Esophagus muscularis mucosa (tissue), 4 donors: ENCODE results near the gene POM121.
"Not testable (repeated sequence)": the region's sequence is repeated elsewhere in the genome, so short reads cannot be mapped to it uniquely, and the experiment has no call there.

Source experiments
- CTCF ChIP-seq, 3 experiments: fragments of 200-600 bp in 2 of 3; fragments of 450-650 bp in 1 of 3; sonication (generic) in 2 of 3; IDR thresholded peaks; one replicate each; pipeline ENCODE4 v1.5.1; 2017 to 2019; ENCODE audit warnings: antibody characterized with exemption in 3 of 3, mild to moderate bottlenecking in 2 of 3, moderate library complexity in 1 of 3
- EP300 ChIP-seq: sonication (generic); formaldehyde crosslinking; IDR thresholded peaks from one replicate; pipeline ENCODE4 v1.6.1; 2017; ENCODE audit warnings: antibody characterized with exemption
- POLR2A ChIP-seq: fragments of 450-650 bp; IDR thresholded peaks from one replicate; pipeline ENCODE4 v1.6.1; 2017; ENCODE audit warnings: antibody characterized with exemption, moderate library complexity, mild to moderate bottlenecking, low read depth
- POLR2AphosphoS5 ChIP-seq, 2 donors: sonication (generic); formaldehyde crosslinking; IDR thresholded peaks; one replicate each; pipeline ENCODE4 v1.6.1; 2017; ENCODE audit warnings: antibody characterized with exemption in 2 of 2

- not testable (repeated sequence) for TF ChIP-seq CTCF (IDR thresholded peaks at IDR 0.05); POLR2A; EP300; POLR2AphosphoS5 (IDR thresholded peaks at IDR 0.05)
These were observed 29.1 kb downstream of the POM121 start for GRCh38 chr7:72953901-72954562.
